GM19467 (cell line): ENCODE results near the gene RASGEF1C.

Source experiments
- ATAC-seq: cut with Tn5 transposase; IDR thresholded peaks from one replicate; pipeline ENCODE4 v1.9.1; 2021; ENCODE audit warnings: mild to moderate bottlenecking, moderate library complexity; ENCODE audit not compliant: unreplicated experiment

Gene RASGEF1C

DNA sequence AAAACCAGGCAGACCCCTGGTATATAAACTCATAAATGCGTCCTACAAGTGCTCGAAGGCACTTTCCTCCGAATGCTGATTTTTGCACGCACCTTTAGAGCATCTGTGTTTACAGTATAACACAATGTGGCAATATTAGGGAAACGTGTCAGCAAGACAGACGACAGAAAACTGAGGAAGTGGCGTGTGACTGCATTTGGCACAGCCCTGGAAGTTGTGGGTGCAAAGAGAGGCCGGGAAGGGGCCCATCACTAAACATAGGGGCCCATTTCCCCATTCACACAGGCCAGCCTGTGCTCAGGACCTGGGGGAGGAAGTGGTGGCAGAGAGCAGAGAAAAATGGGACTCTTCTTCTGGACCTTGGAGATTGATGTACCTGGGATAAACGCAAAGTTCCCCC, 48.2 kb downstream of the RASGEF1C start:
- ATAC-seq: no peak

DNA sequence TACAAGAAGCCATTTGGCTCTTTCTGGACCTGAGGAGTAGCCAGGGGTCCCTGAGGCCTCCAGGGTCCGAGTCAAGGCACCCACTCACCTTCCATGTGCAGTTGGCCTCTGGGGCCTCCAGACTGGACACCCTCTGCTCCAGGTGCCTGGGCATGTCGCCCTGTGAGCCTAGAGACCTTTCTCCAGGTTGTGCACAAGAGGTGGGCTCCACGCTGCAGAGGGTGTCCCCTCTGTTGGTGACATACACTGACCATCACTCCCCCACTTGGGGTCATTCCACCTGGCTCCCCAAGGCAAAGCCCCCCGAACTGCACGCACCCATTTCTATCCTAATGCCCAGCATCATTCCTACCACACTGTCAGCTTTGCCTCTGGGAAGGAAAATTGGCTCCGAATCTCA, 48.8 kb downstream of the RASGEF1C start:
- no peak for ATAC-seq

DNA sequence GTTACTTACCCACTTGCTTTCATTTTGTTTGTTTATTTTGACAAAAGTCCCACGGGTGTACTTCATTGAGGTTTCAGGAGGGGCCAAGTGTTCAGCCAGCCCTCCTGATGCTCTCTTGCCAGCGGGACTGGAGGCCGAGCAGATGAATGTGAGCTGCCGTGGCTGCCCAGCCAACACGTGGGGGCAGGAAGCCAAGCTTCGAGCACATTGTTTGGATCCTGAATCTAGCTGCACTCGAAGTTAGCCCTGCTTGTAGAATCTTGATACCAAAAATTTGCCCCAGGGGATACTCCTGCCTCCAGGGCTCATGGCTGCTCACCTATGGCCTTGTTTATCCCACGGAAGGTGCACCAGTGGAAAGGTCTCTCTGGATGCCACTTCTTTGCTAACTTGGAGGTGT, 49.3 kb downstream of the RASGEF1C start:
- ATAC-seq: no peak

DNA sequence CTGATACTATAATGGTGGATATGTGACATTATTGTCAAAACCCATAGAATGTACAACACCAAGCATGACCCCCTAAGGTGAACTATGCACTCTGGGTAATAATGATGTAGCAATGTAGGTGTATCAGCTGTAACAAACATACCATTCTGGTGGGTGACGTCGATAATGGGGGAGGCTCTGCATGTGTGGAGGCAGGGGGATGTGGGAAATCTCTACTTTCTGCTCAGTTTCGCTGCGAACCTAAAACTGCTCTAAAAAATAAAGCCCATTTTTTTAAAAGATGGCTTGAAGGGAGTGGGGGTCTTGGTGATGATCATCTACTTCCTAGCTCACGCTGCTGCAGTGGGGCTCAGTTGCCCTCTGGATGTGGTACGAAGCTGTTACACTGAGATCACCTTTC, 51.1 kb downstream of the RASGEF1C start:
- no peak for ATAC-seq

DNA sequence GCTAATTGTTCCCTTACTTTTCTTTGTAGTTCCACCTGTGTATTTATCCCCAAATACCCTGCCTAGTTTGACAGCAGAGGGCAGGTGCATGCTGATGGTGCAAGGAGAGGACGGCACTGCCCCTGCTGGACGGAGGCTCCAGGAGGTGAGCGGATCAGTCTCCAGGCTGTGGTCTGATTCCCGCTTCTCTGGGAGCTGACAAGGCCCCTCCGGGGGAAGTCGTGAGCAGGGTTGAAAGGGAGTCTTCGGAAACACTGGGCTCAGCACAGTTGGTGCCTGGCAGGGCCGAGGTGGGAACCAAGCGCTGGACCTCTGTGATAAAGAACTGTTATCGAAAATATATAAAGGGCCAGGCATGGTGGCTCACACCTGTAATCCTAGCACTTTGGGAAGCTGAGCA, 52.9 kb downstream of the RASGEF1C start:
- ATAC-seq: no peak

DNA sequence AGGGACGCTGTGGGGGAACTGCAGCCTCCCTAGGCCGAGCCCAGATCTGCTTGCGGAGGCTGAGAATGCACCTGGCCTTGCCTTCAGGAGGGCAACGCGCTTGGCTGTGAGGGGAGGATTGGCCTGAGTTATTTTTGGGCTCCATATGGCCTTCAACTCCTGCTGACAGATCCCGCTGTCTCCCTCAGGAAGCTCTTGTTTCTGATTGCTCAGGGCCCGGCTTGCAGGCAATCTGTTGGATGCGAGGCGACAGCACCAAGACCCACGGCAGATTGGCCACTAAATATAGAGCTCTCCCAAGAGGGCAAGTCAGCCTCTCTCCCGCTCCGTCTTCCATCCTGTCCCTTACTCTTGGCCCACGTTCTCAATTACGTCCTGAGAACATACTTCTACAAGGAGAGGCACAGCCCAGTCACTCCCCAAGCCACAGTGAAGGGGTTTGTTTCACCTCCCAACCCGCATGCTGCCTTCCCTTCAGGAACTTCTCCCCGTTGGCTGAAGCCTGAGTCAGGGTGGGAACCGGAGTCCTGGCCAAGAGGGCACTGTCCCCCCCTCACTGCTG, 53.6 kb downstream of the RASGEF1C start:
- no peak for ATAC-seq

DNA sequence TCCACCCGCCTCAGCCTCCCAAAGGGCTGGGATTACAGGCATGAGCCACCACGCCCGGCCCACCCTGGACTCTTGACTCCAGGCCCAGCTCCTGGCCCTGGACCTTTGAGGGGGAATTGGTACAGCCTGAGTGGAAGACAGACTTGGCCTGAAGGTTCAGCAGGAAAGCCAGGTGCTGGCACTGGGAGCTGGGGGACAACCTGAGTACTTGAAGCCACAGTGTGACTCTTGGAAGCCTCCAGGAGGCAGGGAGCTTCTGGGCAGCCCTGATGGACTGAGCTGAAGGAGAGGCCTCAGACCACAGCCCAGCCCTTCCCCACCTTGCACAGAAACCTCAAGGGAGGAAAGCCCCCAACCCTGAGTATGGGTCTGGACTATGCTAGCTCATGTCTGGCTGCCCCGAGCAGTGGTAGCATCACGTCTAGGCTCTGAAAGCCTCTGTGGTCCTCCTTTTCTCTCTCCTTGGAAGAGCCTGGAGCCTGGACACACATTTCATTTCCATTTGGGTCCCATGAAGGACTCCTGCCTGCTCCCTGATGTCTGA, 54.1 kb downstream of the RASGEF1C start:
- no peak for ATAC-seq

DNA sequence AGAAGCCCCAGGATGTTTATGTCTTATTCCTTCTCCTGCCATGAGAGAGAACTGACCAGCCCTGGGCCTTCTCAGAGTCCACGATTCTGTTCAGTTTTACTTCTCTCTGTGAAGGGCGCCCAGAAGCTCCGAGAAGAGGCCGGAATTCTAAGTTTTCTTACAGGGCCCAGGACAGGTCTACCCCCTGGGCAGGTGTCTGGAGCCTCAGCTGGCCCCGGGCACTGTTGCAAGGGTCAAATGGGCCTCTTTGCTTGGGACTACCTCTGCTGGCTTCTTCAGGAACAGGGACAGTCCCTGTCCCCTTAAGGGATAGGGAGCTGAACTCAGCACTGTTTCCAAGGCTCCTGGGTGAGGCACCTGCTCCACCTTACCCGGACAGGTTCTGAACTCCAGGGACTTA, 55.0 kb downstream of the RASGEF1C start:
- no peak for ATAC-seq

DNA sequence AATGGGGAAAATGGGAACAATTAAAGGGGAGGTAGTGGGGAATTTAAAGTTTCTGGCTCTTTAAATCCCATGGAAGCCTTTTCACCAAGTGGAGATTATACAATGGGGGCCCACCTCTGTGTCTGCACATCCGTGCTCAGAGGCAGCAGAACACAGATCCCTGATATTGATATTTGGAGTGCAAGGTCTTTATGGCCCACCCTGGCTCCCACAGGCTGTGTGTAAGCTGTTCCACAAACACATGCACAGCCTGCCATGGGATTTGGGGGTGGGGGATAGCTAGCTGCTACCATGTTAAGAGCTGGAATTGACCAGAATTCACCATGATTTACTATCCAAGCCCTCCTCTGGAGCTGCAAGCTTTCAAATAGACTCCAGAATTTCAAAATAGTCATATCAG, 55.9 kb downstream of the RASGEF1C start:
- ATAC-seq: no peak

DNA sequence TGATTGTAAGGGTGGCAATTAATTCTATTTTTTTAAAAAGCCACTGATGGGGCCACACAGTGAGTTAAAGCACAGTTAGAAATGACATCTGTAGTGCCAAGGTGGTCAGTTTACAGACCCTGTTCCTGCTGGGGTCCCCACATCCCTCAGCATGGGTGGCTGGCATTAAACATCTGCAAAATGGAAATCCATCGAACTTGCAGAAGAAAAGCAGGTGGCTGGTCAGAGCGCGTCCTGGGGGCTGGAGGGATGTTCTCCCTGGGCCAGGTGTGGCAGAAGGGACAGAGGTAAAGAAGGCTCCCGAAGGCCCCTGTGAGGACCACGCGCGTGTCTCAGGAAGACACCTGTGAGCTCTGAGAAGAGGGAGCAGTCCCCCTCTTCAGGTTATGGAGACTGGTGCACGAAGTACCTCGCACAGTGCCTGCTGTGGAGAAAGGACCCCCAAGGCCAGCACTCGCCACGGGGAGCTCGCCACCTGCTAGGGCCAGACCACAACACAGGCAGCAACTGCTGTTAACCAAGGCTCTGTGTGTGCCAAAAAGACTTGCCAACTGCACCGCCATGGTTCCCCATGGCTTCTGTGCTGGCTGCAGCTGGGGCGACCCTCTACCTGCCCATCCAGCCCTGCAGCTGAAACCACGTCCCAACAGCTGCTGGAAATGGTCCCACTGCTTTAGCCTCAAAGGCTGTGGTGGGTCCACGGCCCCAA, 65.2 kb downstream of the RASGEF1C start:
- ATAC-seq: no peak

DNA sequence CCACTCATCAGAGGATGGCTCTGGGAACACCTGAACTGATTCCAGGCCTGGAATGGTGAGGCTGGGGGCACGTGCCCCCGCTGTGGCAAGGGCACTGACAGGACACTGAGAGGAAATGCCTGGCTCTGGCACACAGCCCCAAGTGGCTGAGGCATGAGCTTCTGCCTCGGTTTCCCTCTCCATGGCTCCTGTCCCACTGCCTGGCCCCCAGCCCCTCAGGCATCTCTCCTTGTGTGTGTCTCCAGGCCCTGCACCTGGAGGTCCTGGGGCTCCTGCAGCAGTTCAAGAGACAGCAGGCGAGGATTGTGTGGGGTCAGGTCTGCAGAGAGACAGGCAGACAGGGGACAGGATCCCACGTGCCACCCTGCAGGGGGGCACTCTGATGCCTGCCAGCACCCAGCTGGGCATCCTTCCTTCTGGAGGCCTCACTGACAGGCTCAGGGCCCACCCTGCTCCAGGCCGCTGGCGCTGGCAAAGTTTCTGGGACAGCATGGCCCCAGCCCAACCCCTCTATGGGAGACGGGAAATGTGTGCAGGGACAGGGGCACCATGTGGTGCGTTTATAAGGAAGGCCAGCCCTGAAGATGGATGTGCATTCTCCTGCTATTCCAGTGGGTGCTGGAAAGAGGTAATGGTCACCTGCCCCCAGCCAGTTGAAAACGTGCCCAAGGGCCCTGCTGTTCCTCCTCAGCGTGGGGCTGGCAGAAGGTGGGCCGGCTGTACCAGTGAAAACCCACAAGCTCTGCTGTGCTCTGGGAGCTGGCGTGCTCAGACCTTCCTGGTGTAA, 66.0 kb downstream of the RASGEF1C start:
- ATAC-seq: no peak

DNA sequence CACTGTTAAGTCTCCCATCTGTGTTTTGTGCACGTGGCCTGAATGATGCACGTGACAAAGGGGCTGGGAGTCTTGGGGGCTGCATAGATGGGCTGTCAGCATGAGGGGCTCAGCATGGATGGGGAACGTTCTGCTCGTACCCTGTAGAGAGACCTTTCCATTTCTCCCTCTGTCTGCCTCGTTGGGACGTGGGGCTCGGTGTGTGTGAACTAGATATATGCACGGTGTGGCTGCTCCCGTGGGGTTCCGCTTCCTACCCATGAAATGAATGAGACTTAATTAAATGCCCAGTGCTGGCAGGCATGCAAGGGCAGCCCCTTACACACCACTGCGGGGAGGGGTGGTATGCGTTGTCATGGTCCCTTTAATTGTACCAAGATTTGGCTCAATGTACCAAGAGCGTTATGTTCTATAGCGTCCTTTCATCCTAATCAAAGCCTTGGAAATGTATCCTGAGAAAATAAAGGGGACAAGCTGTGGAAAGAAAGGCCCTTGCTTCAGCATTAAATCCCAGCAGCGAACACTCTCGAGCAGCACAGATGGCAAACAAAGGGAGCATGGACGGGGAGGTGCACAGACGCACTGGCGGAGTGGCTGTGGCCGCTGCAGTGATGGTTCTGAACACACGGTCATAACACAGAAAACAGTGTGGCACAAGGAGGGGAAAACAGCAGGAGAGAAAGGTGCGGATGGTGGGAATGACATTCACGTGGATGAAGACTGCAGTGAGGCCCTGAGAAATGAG, 66.8 kb downstream of the RASGEF1C start:
- ATAC-seq: no peak

DNA sequence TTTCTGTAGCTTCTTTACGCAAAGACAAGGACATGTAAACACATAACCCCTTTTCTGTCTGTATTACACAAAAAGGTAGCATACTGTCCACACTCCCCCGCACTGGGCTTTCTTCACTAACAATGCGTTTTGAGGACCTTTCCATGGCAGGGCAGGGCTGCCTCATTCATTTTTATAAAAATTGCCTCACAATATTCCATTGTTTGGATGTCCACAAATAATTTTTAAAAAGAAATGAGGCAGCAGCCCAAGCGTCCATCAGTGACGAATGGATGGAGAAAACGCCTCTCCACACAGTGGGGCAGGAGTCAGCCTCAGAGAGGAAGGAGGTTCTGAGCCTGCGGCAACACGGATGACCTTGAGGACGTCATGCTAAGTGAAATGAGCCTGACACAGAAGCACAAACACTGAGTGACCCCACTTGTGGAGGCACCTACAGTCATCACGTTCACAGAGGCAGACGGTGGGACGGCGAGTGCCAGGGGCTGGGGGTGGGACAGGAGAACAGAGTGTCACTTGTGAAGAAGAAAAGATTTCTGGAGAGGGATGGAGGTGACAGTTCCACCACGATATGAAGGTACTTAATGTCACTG, 67.8 kb downstream of the RASGEF1C start:
- no peak for ATAC-seq

DNA sequence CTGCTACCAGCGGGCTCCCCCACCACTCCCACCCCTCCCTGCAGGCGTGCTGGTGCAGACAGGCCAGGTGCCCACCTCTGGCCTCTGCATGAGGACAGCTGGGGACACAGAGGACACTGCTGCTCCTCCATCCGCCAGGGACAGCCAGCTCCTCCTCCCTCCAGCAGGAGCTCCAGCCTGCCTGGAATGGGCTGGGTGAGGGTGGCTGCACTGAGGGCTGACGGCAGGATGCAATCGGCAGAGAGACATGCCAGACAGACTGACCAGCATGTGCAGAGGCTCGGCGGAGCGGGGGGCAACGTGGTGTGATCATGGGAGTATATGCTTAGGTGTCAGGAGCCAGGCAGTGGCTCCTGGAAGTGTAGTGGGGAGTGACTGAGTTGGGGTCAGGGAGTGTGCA, 68.4 kb downstream of the RASGEF1C start:
- no peak for ATAC-seq

DNA sequence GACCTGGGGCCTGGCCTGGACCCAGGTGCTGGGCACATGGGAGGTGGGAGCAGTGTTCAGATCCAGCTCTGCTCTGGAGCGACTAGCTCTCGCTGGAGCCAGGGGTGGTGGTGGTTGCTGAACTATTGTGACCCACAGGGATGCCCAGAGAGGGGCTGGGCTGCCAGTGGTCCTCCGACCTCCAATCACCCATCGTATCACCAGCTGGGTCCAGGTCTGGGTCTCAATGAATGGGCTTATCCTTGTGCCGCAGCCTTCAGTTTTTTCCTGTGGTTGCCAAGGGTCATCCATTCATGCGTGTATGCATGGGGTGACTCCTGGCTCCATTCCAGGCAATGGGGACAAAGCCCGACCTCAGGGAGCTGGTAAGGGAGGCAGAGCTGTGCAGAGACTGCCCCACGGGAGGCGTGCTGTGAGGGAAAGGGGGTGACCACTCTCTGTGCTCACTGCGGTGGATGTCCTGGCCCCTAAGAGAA, 68.9 kb downstream of the RASGEF1C start:
- no peak for ATAC-seq

DNA sequence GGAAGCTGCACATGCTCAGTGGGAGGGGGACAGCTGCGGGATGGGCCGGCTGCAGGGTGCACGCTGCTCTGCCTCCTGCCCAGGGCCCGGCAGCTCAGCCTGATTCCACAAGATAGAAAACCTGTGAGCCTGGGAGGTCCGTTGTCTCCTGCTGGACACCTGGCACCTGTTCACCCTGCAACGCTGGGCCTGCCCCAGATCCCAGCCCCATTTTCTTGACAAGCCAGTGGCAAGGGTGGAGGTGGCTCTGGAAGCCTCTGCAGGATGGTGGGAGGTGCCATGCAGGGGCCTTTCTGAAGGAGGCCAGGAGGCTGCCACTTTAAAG, 69.3 kb downstream of the RASGEF1C start:
- ATAC-seq: no peak

DNA sequence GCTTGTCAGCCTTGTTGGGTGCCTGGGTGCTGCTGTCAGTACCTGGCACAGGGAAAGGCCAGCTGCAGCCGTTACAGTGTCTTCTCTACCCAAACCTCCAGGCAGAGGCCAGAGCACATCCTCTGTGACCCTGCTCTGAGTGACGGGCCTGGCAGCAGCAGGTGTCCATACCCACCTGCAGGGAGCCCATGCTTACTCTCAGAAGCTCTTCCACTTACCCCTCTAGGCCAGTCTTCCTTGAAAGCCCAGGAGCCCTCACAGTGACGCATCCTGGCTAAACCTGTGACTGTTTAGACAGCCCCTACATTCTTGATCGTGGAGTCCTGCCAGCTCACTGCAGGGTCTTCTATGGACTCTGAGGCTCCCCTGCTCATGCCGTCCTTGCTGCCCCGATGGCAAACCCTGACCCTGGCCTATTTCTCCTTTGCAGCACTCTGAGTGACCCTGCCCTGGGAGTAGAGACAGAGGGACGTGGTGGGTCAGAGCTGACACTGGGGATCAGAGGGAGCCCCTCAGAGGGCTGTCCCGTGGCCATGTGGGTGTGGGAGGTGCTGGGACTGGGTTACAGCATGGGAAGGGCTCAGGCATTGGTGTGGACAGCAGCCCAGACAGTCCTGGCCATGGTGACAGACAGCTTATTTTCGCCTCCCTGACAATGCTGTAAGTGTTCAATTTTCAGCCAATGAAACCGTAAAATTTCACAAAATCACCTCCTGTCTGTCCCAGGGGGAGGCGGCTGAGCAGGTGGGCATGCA, 69.9 kb downstream of the RASGEF1C start:
- ATAC-seq: no peak

DNA sequence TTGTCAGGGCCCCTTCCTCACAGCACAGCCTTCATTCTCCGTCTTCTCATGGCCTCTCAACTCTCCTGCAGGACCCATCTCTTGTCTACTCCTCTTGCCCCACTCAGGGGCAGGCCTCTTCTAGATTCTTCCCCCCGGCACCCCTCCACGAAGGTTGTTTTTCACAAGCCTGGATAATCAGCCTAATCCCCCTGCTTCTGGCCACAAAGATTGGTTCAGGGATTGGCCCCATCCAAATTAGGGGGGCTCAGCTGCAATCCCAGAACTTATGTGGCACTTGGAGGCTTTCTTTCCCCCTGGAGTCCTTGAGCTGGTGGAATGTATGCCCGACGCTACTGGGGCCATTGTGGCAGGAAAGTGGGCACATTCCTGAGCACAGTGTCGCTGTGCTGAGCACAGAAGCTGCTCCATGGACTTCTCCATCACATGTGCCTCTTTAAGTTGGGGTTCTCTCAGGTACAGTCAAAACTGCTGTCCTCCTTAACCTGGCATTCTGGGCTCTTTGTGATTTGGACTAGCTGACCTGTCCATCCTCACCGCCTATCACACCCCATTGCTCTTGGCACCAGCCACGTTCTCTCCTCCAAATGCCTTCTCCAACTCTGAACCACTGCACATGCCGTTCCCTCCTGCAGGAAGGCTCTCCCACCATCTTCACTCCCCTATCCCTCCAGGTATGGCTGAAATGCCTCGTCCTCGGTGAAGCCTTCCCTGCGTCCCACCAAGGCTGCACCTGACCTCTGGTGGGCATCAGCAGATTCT, 70.6 kb downstream of the RASGEF1C start:
- no peak for ATAC-seq

DNA sequence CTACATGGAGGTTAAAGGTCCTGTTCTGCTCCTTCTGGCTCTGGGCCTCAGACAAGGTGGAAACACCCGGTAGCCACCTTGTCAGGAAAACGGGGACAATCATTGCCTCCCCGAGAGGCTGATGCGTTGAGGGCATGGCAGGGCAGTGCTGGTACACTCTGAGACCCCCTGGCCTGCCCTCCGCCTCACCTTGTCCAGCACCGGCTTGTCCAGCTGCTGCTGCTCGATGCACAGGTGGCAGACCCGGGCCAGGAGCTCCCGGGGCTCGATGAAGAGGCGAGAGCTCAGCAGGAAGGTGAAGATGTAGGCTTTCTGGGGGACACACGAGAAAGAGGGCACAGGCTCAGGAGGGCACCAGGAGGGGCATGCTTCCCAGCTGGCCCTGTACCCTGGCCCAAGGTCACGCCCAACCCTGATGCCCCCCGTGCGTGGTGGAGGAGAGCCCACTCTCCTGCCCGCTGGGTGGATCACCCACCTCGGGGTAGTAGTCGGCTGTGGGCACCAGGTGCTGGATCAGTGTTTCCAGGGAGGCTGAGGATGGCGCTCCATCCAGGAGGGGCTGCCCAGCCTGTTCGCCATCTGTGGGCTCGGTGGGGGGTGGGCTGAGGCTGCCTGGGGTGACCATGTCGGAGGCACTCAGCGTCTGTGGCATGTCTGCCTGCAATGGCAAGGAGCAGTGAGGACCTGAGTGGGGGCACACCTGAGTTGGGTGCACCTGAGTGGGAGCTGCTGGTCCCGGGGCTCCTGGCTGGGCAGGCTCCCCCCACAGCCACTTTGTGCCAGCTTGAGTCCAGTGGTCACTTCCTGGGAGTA, 71.4 kb downstream of the RASGEF1C start:
- ATAC-seq: no peak
